GM19395 (cell line): ENCODE measurements around the gene SDC1.
"Not testable (repeated sequence)": the region's sequence is repeated elsewhere in the genome, so short reads cannot be mapped to it uniquely, and the experiment has no call there.

Source experiments
- ATAC-seq: cut with Tn5 transposase; IDR thresholded peaks from one replicate; pipeline ENCODE4 v1.9.1; 2021; ENCODE audit warnings: mild to moderate bottlenecking, moderate library complexity; ENCODE audit not compliant: unreplicated experiment

SDC1 gene

GRCh38 chr2:20199633-20200270, 25.2 kb downstream of the SDC1 start:
- no peak for ATAC-seq

DNA sequence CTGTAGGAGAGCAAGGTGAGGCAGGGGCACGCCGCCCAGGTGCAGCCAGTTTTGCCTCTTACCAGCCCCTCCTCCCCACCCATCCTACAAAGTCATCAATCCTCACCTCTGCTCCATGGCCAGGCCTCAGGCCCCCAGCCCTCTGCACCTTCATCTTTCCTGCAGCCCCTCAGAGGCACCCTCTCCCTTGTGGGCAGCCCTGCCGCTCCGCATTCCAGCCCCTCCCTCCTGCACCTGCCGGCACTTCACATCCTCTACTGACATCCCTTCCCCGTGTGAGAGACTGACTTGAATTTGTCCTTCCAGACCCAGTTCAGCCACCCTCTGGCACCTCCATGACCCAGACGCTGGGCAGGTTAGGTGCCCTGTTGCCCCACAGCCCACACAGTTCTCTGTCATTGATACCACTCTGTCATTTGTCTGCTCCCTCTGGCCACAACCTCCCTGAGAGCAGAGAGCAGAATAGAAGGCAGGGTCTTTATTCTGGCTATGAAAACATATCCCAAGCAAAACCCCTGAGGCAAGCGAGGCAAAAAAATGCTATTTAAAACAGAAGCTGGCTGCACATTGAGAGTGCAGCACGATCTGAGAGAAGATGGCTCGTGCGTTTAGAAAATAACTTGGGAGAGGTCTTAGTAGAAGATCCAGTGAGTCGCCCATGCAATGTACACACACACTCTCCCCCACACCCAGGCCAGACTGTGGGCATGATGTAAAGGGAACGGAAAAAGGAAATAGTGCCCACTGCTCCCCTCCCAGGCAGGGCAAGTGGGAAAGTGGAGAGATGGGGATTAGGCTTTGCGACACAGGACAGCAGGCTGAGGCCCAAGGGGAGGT, 25.9 kb downstream of the SDC1 start:
- ATAC-seq = no peak

- no peak for ATAC-seq
Measured at GRCh38 chr2:20198001-20198400, 26.9 kb downstream of the SDC1 start.

DNA sequence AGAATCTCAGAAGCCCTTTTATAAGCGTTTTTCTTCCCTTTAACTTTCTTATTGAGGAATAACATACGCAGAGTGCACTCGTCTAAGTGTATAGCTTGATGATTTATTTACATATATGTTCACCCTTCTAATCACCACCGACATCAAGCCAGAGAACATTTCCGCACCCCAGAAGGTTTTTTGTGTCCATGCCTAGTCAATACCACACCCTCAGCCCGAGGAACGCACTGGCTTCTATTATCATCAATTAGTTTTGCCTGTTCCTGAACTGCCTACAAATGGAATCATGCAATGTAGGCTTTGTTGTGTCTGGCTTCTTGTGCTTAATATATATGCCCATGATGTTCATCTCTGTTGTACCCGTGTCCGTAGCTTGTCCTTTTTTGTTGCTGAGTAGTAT, 27.7 kb downstream of the SDC1 start:
- ATAC-seq = no peak

- ATAC-seq = no peak
Measured at GRCh38 chr2:20196657-20197161, 28.2 kb downstream of the SDC1 start.

DNA sequence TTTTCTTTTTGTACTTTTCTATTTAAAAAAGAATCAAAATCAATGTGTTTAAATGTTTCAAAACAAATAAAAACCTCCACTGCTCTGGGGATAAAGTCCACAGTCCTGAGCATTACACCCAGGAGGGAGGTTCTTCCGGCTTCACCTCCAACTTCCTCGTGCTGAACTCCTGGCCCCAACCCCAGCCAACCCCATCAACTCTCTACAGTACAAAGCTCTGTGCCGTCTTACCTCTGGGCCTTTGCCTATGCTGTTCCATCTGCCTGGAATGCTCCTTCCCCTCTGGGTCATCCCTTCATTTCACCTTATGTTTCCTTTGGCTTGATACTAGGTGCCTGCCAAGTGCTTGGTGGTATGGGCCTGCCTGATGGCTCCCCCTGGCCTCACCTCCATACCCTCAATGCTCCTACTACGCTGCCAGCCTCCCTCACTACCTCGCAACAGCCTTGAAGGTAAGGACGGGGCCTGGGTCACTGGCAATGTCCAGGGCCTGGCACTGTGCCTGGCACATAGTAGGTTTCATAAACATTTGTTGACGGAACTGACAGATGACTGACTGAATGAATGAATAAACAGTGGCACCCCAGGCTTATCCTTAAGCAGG, 28.8 kb downstream of the SDC1 start:
- no peak for ATAC-seq

- ATAC-seq = no peak
Measured at GRCh38 chr2:20195431-20196033, 29.4 kb downstream of the SDC1 start.

DNA sequence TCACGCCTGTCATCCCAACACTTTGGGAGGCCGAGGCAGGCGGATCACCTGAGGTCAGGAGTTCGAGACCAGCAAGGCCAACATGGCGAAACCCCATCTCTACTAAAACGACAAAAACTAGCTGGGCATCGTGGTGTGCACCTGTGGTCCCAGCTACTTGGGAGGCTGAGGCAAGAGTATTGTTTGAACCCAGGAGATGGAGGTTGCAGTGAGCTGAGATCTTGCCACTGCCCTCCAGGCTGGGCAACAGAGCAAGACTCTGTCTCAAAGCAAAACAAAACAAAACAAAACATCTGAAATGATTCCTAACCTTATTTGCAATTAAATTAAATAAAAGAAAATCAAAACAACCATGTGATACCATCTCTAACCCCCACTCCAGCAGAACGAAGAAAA, 29.9 kb downstream of the SDC1 start:
- ATAC-seq = not testable (repeated sequence)

DNA sequence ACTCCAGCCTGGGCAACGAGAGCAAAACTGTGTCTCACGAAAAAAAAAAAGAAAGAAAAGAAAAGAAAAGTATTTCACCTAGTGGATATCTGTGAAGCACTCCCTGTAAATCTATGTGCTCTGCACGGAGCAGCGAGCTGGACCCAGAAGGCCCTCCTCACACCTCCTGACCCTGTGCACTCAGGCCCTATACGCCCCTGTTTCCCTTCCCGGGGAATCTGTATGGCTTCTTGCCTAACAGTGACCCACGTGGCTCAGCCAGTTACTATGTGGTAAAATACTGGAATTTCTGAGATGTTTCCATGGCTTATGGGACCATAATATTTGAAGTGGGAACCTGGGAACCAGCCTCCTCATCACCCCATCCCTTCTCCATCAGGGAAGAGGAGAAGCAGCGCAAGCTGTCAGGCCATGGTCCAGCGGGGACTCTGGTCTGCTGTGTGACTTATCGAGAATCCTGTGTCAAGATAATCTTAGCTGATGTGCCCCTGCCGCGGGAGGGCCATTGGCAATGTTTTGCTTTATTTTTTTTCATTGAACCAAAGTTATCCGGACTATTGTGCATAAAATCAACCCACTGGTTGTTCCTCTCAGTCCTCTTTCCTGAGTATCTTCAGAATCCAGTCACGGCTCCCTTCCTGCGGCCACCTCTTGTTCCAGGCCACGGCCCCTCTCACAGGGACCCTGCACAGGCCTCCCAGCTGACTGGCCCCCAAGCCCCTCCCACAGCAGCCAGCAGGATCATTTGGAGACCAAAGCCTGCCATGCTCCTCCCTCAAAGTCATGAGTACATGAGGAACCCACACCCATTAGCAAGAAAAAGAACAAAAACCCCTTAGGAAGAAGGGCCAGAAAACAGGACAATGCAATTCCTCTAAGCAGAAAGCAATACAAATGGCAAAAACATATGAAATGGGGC, 30.6 kb downstream of the SDC1 start:
- no peak for ATAC-seq

DNA sequence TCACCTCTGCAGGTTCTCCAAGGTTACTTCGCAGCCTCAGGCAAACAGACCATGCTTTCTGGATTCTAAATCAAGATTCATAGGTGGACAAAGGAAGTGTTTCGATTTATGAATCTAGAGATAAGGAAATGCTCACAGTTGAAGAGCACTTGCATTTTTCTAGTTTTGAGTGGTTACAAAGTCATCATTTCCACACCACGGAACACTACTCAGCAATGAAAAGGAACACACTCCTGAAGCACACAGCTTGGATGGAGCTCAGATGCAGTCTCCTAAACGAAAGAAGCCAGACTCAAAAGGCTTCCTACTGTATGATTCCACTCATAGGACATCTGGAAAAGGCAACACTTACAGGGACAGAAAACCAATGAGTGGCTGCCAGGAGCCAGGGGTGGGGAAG, 31.7 kb downstream of the SDC1 start:
- no peak for ATAC-seq

DNA sequence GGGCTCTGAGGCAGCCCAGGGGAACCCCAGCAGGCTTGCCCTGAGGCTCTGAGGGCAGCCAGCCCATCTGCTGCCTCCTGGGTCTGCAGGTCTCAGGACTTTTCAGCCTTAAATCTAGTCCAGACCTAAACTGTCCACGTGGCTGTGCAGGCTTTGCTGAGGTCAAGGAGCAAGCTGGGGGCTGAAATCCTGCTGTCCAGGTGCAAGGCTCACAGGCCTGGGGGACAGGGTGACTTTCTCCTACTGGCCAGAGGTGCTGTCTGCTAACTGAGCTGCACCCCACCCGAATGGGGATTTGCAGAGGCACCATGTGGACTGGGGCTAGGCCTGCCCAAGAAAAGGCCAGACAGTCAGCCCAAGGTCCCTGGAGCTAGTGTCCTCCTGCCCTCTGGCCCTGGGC, 32.1 kb downstream of the SDC1 start:
- no peak for ATAC-seq

DNA sequence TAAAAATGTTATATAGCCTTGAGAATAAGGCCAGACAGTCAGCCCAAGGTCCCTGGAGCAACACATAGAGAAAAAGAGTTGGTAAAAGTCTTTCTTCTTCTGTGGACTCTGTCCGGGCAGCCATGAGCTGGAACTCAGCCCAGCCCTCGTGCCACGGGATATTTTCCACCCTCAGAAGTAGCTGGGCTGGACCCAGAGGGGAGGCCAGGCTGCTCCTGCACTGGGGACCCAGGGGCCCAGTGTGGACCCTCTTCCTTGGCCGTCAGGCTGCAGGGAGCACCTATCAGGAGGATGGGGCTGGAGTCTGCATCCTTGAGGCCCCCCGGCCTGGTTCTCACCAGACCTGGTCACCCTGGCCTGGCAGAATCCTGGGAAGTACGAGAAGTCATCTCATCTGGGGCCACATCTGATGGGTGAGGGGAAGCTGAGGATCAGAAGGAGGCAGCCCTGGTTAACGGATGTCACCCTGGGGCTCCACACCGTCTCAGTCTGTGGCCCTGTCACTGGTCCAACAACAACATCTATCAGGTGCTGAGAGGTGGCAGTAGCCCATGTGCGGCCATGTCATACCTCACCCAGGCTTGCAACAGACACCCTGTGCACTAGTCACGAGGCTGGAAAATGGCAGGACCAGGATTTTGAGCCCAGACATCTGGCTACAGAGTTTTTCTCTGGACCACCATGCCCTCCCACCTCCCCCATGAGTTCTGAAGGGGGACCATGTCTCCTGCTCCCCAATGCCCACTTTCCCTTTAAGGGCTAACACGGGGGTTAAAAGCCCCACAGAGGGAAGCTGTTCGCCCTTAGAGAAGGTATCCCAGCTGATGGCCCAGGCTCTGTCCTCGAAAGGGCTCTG, 33.0 kb downstream of the SDC1 start:
- ATAC-seq = no peak

DNA sequence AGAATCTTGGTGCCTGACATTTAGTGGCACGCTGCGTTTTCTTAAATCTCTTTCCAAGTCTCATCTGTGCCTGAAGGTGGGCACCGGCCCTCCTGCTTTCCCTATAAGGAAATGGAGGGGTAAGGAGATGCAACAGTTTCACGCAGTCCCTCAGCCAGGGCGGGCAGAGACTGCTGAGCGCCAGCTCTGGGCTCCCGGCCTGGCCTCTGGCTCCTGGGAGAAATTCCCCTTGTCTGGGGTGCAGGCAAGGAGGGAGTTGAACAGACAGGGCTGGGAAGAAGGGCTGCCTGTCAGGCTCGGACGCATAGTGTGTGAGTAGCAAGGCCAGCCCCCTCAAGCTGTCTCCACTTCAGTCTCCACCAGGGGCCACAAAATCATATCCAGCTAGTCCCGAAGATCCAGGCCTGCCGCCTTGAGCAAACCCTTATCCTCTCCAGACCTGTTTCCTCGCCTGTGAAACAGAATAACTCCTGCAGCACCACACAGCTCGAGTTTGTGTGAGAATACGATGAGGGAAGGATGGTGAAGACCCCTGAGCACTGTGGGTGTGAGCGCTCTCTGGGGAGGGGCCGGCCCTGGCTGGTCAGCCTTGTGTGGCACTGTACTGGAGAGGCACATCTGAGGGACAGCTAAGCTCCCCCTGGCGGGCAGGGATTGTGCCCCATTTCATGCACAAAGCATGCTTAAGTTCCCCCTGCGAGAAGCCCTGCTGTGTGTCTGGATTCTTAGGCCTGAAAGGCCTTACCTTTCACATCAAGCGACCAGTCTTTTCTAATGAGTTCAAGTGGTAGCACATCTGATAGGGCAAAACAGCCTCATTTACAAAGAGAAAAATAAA, 33.8 kb downstream of the SDC1 start:
- no peak for ATAC-seq

DNA sequence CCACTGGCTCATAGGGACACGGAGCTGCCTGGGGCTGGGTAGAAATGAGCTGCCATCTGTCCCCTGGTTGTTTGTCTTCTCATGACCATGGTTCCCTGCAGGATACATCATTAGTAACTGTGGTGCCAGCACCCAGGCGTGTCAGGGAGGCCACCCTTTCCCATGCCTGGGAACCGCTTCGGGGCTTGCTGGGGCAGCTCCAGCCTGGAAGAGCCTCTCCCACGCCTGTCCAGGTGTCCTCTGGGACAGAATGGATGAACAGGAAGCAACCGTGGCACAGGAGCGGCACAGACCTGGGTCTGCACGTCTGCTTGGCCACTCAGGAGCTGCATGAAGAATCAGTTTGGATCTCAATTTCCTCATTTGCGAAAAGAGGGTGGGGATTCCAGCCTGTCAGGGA, 34.8 kb downstream of the SDC1 start:
- ATAC-seq = no peak

GRCh38 chr2:20189299-20189931, 35.5 kb downstream of the SDC1 start:
- ATAC-seq = no peak

GRCh38 chr2:20188851-20189250, 36.1 kb downstream of the SDC1 start:
- no peak for ATAC-seq

DNA sequence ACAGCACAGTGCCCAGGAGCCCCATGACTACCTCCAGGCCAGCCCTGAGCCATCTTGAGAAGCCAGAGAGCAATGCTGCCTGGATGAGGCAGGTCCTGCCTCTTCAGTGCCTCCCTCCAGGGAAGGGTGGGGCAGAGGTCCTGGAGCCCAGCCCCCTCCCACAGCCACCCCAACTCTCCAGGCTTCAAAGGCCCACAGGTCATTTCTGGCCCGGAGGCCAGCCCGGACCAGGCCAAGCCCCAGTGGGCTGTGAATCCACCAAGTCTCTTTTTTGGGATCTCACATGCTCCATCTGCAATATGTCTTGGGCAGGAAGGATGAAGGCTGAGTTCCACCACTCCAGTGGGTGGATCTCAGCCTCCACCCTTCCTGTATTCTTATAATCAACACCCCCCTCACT, 36.7 kb downstream of the SDC1 start:
- ATAC-seq = no peak

DNA sequence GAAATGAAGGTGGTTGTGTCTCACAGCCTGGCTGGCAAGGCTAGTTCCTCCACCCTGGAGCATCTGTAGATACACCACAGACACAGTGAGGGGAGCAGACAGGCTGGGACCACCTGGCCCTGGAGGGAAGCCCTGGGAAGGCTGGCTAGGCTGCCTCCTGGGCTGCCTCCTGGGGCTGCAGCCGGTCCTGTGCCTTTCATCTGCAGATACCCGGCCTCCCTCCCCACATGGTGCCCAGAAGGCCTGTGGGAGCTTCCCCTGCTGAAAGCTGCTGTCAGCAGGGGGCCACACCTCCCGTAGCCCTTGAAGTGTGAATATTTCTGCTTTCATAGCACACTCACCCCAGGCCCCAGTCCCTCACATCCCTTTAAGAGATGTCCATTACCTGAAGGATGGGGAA, 37.6 kb downstream of the SDC1 start:
- ATAC-seq = no peak
